ENCODE measurements around the gene PCLO. TPM values are rescaled to one million over a fixed set of nuclear protein-coding genes. Genes with fewer than 3 reads are reported as not detected.

PCLO gene
- total RNA-seq, 1 donor from 2014 or later, result 0.52 TPM

Small RNAs within 50 kb of the gene (small RNA-seq; reads per million reads assigned to genes)
- gene RNA5SP235, result not detected

Measured in skeletal muscle tissue (tissue), 2 donors.